GM18511 (cell line): ENCODE measurements around the gene ANKRD49.
A peak's percentile ranks its signal among the peaks of the same experiment; 100 is the strongest.

ENCODE experiments used
- ATAC-seq: cut with Tn5 transposase; IDR thresholded peaks from one replicate; pipeline ENCODE4 v1.9.1; 2021; ENCODE audit warnings: mild to moderate bottlenecking, moderate library complexity; ENCODE audit not compliant: unreplicated experiment

Gene ANKRD49

DNA sequence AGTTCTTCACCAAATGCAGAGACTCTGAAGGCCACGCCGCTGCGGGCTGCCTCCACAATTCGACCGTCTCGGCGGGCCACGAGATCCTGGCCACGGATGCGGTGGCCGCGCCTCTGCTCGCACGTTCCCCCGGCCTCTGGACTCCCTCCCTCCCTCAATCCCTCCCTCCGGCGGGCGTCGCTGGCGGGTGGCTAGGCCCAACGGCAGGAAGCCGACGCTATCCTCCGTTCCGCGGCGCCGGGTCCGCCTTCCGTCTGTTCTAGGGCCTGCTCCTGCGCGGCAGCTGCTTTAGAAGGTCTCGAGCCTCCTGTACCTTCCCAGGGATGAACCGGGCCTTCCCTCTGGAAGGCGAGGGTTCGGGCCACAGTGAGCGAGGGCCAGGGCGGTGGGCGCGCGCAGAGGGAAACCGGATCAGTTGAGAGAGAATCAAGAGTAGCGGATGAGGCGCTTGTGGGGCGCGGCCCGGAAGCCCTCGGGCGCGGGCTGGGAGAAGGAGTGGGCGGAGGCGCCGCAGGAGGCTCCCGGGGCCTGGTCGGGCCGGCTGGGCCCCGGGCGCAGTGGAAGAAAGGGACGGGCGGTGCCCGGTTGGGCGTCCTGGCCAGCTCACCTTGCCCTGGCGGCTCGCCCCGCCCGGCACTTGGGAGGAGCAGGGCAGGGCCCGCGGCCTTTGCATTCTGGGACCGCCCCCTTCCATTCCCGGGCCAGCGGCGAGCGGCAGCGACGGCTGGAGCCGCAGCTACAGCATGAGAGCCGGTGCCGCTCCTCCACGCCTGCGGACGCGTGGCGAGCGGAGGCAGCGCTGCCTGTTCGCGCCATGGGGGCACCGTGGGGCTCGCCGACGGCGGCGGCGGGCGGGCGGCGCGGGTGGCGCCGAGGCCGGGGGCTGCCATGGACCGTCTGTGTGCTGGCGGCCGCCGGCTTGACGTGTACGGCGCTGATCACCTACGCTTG, 50.2 kb downstream of the ANKRD49 start, which contains the start of gene FUT4:
TSS of gene FUT4 (plus strand) at position 227 of the 951 bp plus-strand sequence. CDS start at position 440, 213 bp downstream.
- peak; percentile 84 for ATAC-seq

- ATAC-seq = no peak
Observed at GRCh38 chr11:94544646-94545263, 51.0 kb downstream of the ANKRD49 start.

DNA sequence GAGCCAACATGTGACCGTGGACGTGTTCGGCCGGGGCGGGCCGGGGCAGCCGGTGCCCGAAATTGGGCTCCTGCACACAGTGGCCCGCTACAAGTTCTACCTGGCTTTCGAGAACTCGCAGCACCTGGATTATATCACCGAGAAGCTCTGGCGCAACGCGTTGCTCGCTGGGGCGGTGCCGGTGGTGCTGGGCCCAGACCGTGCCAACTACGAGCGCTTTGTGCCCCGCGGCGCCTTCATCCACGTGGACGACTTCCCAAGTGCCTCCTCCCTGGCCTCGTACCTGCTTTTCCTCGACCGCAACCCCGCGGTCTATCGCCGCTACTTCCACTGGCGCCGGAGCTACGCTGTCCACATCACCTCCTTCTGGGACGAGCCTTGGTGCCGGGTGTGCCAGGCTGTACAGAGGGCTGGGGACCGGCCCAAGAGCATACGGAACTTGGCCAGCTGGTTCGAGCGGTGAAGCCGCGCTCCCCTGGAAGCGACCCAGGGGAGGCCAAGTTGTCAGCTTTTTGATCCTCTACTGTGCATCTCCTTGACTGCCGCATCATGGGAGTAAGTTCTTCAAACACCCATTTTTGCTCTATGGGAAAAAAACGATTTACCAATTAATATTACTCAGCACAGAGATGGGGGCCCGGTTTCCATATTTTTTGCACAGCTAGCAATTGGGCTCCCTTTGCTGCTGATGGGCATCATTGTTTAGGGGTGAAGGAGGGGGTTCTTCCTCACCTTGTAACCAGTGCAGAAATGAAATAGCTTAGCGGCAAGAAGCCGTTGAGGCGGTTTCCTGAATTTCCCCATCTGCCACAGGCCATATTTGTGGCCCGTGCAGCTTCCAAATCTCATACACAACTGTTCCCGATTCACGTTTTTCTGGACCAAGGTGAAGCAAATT, 51.7 kb downstream of the ANKRD49 start:
- ATAC-seq = no peak

DNA sequence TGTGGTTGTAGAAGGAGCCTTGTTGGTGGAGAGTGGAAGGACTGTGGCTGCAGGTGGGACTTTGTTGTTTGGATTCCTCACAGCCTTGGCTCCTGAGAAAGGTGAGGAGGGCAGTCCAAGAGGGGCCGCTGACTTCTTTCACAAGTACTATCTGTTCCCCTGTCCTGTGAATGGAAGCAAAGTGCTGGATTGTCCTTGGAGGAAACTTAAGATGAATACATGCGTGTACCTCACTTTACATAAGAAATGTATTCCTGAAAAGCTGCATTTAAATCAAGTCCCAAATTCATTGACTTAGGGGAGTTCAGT, 52.3 kb downstream of the ANKRD49 start:
- ATAC-seq = no peak

- no peak for ATAC-seq
Observed at GRCh38 chr11:94546886-94547285, 53.1 kb downstream of the ANKRD49 start.

DNA sequence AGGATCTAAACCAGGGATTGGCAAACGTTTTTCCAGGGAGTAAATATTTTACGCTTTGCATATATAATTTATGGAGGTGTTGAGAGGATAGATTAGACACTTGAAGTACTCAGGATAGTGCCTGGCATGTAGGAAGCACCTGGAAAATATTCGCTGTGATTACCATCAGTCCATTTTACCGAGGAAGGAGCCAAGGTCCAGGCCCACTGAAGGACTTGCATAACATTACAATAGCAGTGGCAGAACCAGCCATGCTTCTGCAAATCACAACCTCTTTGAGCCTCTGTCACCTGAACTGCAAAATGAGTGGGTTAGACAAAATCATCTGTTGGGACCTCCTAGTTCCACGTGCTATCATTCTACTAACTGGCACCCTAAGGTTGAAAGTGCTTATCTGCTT, 55.4 kb downstream of the ANKRD49 start:
- ATAC-seq = no peak
